NCI-H1105 treated with DMSO at 0.1 percent for 48 hours (cell line): ENCODE measurements around the gene HSPG2.
"Not testable (repeated sequence)": the region's sequence is repeated elsewhere in the genome, so short reads cannot be mapped to it uniquely, and the experiment has no call there.

Experiments used
- DNase-seq: peaks from one replicate; lab custom pipeline; 2025; lab: John Stamatoyannopoulos, UW

Gene HSPG2

DNA sequence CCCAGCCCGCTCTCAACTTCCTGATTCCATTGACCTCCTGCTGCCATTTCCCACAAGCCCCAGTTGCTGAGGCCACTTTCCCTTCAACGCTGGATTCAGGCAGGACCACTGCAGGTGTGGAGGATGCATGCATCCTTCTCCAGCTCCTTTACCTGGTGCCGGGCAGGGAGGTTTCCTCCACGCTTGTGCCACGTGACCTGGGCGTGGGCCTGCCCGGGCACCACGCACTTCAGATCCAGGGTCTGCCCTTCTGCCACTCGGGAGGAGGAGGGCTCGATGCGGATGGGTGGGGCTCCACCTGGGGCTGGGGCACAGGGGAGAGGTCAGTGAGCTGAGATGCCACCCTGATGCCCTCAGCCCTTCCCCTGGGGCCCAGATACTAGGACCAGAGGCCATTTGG is 93.1 kb downstream of the HSPG2 start:
- DNase-seq = no peak

GRCh38 chr1:21843208-21843607 is 93.9 kb downstream of the HSPG2 start:
- DNase-seq = no peak

DNA sequence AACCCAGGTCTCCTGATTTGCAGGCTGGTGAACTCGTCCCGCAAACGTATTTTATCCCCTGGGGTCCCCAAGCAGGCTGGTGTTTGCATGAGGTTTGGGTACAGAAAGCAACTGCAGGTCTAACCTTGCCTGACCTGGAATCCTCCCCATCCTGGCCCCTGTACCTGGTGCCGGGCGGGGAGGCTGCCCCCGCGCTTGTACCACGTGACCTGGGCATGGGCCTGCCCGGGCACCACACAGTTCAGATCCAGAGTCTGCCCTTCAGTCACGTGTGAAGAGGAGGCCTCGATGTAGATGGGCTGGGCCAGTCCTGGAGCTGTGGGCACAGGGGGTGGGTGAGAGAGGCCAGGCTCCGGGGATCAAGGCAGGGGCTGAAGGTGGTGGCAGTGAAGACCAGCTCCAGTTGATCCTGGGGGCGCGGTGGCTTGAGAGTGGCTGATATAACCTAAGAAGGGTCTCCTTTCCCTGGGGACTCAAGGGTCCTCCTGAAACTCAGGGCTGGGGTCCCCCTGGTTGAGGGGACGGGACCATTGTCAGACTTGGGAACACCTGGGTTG is 94.4 kb downstream of the HSPG2 start:
- no peak for DNase-seq

GRCh38 chr1:21841852-21842466 is 95.2 kb downstream of the HSPG2 start:
- DNase-seq = no peak

GRCh38 chr1:21840981-21841380 is 96.1 kb downstream of the HSPG2 start:
- no peak for DNase-seq

GRCh38 chr1:21839337-21840037 is 97.6 kb downstream of the HSPG2 start:
- DNase-seq = no peak

DNA sequence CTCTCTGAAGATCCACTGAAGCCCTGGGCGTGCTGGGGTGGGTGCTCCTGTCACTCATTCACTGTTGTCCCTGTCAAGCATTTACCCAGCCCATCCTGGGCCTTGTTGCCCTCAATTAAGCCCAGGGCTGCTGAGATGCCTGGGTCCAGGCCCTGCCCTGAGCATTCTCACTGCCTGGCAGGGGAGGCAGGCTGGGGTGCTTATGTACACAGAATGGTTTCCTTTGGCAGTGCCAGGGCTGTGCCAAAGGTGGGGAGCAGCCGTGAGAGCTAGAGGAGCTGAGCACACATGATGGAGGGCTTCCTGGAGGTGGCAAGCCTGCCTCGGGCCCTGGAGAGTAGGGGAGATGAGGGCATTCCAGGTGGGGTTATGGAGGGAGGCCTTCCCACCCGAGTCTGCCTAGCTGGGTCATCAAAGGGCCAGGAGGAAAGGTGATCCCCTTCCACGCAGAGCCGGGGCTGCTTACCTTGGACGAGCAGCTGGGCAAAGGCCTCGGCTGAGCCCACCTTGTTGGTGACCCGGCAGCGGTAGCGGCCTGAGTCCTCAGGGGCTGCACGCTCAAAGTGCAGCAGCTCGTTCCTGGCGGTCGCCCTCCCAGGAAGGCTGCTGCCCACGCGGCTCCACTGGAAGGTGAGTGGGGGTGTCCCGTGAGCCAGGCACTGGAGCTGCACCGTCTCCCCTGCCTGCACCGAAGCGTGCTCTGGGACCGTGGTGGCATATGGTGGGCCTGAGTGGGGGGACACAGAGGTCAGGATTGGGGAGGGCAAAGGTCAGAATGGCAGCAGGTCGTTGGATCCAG is 98.6 kb downstream of the HSPG2 start:
- DNase-seq = no peak

DNA sequence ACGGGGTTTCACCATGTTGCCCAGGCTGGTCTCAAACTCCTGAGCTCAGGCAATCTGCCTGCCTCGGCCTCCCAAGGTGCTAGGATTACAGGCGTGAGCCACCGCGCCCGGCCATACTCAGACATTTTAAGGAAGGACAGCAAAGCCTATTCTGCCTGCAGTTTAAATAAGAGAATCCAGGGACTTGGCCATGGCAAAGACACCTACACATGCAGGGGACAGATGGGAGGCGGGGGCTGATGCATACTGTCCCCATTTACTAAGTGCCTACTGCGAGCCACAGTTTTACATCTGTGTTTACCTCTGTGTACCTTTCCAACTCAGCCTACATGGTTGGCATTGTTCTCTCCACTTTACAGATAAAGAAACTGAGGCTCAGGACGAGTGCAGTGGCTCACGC is 99.6 kb downstream of the HSPG2 start:
- no peak for DNase-seq

DNA sequence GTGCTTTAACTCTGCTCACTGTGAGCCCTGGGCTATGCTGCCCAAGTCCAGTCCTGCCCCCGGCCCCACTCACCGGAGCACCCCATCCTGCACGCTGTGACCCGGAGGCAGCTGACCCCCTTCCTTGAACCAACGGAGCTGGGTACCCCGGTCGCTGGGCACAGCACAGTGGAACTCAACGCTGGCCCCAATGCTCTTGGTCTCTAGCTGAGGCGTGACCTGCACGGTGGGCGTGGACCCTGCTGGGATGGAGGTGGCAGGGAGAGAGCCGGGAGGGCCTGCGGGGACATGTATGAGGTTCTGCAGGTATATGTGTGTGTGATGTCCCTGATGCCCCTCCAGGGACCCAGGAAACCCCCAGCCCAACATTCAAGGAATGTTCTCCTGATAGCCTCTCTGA is 100.4 kb downstream of the HSPG2 start:
- DNase-seq = no peak

- DNase-seq = no peak
Measured at GRCh38 chr1:21836010-21836409, 101.1 kb downstream of the HSPG2 start.

- DNase-seq = no peak
Measured at GRCh38 chr1:21834666-21835065, 102.4 kb downstream of the HSPG2 start.

DNA sequence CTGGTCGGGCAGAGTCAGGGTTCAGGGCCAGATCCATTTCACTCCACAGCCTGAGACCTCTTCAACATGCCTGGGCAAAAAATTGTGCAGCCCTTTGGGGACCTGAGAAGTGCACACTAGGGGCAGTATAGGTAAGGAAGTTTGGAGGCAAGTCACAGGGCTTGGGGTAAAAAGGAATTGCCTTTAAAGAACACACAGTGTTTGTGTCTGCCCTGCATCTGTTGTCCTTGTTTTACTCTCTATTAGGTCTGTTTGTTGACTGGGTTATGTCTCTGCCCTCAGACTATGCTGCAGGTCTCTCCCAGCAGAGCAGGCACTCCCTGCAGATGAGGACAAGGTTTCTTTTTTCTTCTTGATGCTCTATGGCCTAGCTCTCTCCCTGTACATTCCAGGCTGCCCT is 103.0 kb downstream of the HSPG2 start:
- no peak for DNase-seq

- DNase-seq = no peak
Measured at GRCh38 chr1:21833392-21833976, 103.6 kb downstream of the HSPG2 start.

DNA sequence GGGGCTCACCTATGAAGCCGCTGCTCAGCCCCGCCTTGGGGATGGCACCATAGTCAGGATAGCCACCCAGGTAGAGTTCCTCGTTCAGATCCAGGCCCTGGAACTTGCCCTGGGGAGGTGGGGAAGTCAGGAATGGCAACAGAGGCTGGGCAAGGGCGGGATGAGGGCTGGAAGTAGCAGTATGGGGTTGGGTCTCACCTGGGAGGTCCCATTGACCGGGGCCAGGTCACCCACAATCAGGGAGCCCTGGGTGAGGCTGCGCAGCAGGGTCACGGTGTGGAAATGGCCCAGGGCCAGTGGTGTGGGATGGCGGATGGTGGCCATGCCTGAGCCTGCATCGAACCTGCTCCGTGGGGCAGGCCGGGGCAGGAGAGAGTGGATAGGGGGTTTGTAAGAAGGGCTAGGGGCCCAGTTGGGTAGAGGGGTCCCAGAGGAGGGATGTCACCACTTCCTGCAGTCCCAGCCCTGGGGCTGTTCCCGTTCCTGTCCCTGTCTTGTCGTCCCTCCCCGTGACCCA is 105.6 kb downstream of the HSPG2 start:
- no peak for DNase-seq

DNA sequence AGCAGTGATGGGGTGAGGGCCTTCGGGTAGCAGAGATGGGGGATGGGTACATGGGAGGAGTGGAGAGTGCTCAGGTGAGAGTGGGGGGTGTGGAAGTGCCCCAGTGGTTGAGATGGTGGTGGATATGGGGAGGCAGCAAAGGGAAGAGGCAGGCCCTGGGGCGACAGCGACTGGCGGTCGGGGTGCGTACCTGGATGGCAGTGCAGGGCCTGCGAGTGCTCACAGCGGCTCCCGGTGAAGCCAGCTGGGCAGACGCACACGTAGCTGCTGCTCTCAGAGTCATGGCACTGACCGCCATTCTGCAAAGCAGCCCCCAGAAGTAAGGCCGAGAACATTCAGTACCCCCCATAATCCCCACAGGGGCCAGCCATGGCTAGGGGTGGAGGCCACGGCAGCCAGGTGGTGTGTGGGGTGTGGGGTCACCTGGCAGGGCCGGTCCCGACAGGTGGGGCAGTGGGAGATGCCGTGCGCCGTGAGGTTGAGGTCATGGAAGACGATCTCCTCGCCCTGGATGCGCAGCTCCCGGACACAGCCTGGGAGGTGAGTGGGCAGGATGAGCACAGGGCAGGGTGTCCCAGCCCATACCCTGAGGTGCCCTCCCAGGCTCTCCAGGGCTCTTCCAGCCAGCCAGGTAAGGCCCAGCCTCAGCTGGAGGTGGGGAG is 106.2 kb downstream of the HSPG2 start:
- no peak for DNase-seq

GRCh38 chr1:21829294-21829693 is 107.8 kb downstream of the HSPG2 start:
- DNase-seq = no peak

- no peak for DNase-seq
Measured at GRCh38 chr1:21828506-21829210, 108.5 kb downstream of the HSPG2 start.

- no peak for DNase-seq
Measured at GRCh38 chr1:21828075-21828474, 109.0 kb downstream of the HSPG2 start.

DNA sequence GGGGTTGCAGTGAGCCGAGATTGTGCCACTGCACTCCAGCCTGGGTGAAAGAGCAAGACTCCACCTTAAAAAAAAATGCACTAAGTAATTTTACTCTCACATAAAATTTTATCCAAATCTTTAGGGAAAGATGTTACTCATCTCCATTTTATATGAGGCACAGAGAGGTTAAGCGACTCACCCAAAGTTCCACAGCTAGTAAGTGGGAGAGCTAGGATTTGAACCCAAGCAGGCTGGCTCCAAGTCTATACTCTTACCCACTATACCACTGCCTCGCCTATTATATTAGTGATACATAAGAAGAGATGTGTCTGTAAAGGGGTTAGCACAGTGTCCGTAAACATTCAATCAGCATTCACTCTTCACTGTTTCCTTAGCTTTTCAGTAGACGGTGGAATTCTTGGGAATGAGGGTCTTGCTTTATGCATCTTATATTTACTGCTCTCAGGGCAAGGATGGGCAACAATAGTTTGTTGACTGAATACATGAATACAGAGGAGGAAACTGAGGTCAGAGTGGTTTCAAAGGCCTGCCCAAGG is 109.9 kb downstream of the HSPG2 start:
- DNase-seq = no peak

DNA sequence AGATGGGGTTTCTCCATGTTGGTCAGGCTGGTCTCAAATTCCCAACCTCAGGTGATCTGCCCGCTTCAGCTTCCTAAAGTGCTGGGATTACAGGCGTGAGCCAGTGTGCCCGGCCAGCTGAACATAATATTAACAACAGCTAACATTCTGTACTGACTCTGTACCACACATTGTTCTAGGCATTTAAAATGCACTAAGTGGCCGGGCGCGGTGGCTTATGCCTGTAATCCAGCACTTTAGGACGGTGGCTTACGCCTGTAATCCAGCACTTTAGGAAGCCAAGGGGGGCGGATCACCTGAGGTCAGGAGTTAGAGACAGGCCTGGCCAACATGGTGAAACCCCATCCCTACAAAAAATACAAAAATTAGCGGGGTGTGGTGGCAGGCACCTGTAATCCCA is 110.4 kb downstream of the HSPG2 start:
- not testable (repeated sequence) for DNase-seq

GRCh38 chr1:21825393-21825792 is 111.7 kb downstream of the HSPG2 start:
- DNase-seq = no peak
